ENCODE data around the gene DBNL.

The DBNL gene

DNA sequence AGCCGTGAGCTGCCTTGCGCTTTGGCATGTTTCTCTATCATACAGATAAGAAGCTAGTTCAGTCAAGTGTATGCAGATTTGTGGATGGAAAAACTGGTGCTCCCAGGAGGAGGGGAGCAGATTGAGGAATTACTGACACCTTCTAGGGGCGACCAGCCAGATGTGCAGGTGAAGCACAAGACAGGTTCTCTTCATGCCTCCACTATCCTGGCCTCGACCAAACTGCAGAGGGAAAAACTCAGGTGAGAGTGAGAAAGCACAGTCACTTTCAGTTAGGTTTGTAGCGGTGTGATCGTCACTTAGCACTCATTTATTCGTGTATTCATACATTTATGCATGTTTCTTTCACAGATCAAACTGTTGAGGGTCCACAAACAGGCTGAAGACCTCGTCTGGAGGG lies 600 bp upstream of the DBNL start:
- DNase-seq, result no peak

DNA sequence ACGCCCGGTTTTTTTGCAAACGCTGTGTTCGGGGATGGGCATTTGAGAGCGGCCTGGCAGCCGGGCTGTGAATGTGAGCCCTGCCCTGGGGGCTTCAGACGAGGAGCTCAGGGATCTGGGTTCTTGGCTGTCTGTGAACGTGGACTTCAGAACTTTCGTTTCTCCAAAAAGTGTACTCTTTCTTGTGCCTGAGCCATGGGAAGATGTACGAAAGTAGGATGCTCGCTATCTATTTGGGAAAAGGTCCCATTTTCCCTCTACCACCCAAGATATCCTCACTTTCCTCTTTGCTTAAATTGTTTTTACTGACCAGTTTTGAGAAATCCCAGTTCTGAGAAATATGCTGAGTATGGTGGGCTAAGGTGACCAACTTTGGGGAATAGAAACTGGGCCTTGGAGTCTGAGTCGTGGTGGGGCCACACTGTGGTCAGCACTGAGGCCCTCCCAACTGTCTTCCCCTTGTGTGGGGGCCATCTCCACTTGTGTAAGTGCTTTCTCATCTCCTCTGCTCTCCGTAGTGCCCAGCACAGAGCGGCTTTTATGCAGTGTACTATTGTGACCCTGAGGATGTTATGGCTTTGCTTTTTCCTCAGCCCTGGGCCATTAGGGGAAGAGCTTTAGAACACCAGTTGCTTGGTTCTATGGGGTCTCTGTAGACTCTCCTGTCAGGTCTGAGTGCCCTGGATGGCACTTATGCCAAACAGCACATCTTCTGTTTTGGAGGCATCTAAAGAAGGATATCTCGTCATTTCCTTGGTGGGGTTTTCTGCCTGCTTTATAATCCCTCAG lies 918 bp downstream of the DBNL start:
- DNase-seq, result no peak

DNA sequence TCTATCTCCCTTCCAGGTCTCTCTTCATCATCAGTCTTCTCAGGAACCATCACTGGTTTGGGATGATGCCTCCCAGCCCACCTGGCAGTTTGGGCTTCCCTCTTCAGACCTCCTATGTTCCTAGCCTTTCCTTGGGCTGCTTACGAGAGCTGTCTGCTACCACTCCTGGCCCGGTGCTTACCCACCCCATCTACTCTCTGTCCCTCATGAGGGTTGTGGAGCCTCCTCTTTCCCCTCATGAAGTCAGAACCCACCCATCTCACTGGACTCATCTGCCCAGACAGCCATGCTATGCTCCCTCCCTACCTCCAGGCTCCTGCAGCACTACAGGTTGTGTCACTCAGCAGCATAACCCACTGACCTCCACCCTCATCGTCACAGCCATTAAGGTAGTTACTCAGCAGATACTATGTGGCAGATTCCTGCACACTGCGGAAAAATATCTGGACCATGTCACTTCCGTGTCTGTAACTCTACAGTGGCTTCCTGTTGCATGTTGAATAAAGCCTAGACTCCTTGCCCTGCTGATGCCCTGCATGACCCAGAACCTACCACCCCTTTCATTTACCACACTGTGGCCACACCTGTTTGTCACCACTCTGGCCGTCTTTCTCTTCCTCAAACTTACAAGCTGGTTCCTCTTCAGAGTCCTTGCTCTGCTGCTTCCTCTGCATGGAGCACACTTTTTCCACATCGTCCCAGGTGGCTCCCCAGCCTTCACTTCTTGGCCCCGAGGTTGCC lies 2.0 kb downstream of the DBNL start:
- no peak for DNase-seq

DNA sequence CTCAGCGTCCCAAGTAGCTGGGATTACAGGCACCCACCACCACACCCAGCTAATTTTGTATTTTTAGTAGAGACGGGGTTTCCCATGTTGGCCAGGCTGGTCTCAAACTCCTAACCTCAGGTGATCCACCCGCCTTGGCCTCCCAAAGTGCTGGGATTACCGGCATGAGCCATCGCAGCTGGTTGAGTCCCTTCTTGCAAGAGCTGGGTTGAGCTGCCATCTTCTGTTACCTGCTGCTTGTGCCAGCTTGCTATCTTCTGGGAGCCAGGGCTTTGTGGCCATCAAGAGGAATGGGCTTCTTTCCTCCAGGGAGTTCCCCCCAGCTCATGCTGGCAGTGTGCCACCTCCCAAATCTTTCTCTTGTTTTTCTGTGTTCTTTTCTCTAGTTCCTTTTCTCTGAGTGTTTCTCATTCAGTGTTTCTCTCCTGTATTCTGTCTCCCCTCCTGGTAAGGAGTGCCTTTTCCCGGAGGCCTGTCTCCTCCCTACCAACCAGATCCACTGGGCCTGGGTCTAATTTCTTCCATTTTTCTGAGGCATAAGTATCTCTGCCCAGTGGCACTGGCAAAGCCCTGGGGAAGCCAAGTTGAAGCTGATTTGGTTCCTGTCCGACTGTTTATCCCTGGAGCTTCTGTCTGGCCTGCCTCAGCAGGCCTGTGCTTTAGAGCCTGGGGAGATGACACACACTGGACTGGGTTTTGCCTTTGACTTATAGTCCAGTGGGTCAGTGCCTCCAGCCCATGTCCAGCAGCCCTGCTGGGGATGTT lies 3.7 kb downstream of the DBNL start:
- DNase-seq, result no peak

DNA sequence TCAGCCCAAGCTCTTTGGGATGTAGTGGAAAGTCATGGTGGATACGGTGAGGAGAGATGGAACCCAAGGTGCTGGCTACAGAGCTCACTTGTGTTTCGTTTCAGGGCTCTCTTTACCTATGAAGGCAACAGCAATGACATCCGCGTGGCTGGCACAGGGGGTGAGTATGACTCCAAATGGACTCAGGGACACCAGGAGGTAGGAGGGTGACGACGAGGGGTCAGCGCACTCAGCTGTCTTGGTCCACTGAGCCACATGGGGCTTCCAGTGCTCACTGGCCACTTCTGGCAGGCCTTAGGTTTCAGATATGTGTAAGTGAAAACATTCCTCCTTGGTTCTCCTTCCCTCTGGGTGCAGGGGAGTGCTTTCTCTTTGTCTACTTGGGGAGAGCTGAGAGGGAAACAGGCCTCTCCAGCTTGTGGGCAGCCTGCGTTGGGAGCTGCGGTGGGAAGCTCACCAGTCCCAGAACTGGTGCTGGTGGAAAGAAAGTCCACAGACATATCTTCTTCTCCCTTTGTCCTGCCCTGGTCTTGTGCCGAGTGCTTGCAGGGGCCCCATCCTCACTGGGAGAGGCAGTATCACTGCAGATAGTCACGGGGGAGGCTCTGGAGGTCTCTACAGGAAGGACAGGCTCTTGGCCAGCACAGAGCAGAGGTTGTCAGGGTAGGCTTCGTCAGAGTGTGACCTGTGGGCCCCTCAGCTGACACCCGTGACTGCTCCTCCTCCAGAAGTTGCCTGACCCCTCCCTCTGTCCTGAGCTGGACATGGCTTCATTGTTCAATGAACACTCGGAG lies 5.8 kb downstream of the DBNL start:
- DNase-seq, result no peak

DNA sequence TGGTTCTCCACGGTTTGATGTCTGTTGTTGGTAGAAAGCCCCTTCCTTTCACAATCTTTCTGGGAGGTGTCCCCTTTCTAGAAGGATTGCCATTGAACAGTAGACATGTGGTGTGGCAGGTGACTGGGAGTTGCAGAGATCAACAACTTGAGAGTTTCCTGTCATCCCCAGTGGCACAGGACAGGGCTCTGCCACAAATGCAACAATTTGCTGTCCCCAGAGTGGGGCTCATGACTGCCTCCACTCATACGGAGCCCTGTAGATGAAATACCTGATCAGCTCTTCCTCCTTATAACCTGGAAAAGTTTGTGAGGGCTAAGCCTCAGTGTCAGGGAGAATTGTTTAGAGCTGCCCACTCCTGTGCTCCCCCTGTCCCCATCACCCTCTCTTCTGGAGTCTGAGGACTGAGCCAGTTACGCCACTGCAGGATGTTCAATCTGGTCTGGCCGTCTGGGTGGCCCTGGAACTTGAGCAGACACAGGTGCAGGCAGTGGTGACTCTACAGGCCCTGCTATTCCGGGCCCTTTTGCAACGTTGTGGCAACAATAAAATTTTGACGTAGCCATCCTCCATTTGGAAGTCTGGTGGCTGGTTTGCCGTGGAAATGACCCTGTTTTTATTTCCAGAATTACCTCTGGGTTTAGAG lies 6.5 kb downstream of the DBNL start:
- DNase-seq, result no peak

DNA sequence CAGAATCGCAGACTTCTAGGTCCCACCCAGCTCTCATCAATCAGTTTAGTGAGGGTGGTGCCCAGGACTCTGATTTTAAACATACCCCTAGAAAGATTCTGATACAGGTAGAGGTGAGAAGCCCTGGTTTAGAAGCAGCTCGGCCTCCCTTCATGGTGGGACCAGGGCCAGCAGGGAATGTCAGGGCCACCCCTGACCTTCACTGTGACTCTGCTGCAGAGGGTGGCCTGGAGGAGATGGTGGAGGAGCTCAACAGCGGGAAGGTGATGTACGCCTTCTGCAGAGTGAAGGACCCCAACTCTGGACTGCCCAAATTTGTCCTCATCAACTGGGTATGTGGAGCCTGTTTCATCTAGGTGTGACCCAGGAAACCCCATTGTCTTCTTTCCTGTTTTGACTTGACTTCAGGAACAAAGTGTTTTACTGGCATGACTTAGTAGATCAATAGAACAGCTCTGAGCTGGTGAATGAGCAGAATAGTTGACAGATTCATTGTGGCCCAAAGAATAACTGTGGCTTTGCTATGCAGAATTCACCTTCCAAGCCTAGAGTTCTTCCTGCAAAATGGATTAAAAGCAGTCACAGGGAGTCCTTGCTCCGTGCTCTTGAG lies 7.2 kb downstream of the DBNL start:
- no peak for DNase-seq

DNA sequence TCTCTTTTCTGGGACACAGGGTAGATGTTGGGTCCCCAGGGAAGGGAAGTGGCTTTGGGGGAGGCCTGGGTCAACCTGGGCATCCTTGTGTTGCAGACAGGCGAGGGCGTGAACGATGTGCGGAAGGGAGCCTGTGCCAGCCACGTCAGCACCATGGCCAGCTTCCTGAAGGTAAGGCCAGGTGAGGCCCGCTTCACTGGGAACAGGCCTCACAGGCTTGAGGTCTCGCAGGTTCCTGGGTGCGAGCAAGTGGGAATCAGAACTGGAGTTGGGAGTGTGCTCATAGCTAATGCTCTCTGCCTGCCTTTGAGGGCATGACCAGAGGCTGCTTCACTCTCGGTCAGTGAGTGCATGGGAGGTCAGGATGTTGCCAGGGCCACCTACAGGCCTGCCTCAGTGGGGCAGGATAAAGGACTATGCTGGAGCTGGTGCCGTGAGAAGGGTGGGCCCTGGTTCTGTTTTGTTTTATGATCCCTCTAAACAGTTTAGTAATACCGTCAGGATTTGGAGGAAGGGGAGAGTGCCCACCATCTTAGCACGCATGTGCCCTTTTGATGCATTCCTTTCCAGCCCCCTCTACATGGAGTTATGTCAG lies 8.4 kb downstream of the DBNL start:
- DNase-seq, result no peak

DNA sequence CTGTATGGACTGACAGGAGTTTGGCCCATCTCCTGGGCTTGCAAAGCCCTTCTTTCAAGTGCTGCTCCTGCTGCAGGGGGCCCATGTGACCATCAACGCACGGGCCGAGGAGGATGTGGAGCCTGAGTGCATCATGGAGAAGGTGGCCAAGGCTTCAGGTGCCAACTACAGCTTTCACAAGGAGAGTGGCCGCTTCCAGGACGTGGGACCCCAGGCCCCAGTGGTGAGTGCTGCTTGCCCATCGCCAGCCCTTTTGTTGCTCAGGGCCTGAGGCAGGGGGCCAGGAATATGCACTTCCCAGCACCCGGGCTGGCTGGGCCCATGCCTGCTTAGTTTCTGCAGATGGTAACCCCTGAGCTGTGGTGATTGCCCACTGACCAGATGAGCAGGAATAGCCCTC lies 12.2 kb downstream of the DBNL start:
- DNase-seq, result no peak

DNA sequence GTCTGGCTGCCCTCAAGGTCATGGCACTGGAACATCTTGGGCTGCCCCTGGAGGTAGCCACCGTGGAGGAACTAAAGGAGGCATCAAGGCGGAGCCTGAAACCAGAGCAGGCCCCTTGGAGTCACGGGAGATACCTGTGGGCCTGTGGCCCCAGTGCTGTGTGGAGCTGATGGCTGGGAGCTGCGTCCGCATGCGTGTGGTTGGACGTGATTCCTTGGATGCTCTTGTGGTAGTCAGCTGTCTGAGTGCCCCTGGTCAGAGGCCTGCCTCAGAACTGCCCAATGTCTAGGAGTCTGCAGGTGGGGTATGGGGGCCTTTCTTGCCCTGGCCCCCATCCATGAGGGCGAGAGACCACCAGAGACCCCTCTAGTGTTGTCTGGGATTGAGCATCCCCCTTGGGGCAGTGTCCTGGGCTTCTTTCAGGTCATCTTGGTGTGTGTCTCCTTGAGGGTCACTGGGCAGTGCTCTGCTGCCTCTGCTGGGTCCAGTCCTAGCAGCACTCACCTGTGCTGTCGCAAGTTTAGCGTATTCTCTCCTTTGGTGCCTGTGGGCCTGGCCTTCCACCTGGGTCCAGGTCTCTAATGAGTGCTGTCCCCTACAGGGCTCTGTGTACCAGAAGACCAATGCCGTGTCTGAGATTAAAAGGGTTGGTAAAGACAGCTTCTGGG lies 12.8 kb downstream of the DBNL start:
- no peak for DNase-seq

DNA sequence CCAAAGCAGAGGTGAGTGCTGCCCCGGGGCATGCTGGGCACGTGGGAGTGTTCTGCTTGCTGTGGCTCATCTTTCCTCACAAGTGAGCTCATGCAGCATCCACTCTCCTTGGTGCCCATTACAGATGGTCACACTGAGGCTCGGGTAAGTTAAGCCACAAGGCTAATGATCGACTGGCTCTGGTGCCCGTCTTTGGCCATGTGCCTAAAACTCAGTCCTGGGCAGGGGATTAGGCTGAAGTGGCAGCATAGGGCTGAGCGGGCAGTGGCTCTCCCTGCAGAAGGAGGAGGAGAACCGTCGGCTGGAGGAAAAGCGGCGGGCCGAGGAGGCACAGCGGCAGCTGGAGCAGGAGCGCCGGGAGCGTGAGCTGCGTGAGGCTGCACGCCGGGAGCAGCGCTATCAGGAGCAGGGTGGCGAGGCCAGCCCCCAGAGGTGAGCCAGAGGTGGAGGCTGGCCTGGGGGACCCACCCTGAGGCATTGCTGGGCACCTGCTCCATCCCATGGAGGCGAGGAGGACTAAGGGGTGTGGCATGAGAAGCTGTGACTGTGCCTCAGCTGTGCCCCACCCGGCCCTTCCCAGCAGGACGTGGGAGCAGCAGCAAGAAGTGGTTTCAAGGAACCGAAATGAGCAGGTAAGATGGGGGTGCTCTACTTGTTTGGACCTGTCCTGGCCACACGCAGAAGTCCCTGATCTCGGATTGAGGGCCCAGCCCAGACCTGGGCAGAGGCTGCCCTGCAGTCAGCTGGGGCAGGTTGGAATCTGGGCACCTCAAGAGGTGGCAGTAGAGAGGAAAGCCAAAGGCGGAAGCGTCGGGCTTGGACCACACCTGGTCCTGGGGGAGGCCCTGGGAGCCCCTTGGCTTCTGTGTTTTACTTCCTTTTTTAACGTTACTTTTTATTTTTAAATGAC lies 13.6 kb downstream of the DBNL start:
- no peak for DNase-seq

DNA sequence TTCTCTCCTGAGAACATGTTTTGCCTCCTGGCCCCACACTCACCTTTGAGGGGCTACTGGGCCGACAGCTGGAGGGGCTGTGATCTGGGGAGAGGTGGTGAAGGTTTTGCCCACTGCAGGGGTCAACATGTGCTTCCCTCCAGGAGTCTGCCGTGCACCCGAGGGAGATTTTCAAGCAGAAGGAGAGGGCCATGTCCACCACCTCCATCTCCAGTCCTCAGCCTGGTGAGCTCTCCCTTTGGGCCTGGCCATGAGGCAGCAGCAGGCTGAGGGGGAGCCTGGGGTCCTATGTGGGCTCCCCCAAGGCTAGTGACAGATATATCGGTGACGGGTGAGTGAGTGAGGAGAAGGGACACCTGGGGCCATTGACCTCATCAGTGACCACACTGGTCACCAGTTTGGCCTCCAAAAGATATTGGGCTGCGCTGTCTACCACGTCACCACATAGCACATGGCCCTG lies 14.3 kb downstream of the DBNL start:
- no peak for DNase-seq

DNA sequence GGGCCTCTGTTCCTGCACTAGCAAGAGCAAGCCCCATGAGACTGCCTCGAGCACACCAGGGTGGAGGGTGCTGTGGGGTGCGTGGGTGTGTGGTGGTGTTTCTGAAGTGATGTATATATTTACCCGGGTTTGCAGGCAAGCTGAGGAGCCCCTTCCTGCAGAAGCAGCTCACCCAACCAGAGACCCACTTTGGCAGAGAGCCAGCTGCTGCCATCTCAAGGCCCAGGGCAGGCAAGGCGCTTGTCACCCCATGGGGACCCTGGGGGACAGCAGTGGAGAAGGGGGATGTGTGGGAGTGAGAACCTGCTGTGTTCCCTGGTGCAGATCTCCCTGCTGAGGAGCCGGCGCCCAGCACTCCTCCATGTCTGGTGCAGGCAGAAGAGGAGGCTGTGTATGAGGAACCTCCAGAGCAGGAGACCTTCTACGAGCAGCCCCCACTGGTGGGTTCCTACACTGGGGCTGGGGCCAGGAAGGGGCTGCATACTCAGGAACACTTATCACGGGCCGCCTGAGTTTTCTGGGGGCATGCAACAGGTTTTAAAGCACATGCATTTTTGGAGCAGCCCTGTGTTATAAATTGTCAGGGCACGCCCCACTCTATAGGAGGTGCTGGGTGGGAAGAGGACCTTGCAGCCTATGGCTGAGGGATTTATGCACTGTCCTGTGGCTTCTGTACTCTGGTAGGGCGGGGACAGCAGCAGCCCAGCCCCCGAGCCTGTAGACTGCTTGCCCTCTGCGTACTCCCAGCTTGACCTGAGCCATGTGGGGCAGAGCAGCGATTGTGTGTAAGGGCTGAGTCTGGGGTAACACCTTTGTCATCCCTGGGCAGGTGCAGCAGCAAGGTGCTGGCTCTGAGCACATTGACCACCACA lies 15.0 kb downstream of the DBNL start:
- DNase-seq, result no peak

DNA sequence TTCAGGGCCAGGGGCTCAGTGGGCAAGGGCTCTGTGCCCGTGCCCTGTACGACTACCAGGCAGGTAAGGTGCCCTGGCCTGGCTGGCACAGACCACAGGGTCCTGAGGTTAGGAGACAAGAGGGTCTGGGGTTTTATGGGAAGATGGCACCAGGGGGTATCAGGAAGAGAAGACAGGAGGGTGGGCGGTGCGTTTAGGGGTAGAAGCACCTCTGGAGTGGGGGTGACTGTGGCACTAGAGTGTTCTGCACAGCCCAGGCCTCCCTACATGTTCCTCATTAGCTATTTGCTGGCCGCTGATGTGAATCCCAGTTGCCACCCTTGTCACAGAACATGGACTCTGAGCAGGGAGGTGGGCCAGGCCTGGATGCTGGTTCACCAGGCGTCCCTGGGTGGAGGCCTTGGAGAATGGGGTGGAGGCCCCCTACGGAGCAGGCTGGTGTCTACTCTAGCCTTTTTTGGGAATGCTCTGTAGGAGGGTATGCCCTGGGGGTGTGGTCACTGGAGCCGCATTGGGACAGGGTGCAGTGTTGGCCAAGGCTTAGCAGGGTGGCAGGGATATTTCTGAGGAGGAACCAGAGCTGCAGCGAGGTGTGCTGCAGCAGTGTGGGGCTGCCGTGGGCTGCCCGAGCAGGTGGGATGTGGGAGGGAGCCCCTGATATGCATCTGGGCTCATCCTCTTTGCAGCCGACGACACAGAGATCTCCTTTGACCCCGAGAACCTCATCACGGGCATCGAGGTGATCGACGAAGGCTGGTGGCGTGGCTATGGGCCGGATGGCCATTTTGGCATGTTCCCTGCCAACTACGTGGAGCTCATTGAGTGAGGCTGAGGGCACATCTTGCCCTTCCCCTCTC lies 15.8 kb downstream of the DBNL start:
- DNase-seq, result no peak

DNA sequence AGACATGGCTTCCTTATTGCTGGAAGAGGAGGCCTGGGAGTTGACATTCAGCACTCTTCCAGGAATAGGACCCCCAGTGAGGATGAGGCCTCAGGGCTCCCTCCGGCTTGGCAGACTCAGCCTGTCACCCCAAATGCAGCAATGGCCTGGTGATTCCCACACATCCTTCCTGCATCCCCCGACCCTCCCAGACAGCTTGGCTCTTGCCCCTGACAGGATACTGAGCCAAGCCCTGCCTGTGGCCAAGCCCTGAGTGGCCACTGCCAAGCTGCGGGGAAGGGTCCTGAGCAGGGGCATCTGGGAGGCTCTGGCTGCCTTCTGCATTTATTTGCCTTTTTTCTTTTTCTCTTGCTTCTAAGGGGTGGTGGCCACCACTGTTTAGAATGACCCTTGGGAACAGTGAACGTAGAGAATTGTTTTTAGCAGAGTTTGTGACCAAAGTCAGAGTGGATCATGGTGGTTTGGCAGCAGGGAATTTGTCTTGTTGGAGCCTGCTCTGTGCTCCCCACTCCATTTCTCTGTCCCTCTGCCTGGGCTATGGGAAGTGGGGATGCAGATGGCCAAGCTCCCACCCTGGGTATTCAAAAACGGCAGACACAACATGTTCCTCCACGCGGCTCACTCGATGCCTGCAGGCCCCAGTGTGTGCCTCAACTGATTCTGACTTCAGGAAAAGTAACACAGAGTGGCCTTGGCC lies 16.6 kb downstream of the DBNL start:
- DNase-seq, result no peak

DNA sequence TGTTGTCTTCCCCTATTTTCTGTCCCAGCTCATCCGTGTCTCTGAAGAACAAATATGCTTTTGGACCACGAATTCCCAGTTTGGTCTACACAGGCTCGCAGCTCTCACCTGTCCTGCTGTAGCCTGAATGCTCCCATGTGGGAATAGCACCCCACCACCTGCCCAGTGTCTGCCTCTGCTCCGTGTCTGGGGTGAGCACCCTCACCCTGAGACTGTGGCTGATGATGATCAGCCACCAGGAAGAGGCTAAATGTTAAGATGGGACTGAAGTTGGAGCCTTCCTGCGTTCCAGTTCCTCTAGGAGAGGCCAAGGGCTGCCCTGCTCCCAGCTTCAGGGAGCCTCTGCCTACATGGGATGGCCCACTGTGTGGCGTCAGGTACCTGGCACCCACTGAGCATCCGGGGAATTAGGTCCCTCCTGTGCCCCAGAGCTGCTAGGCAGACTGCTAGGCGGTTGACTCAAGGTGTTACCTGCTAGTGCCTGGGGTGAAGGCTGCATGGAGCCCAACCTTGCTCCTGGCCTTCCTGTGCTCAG lies 17.2 kb downstream of the DBNL start:
- DNase-seq, result no peak

All from NCI-H774 (cell line).